ENCODE results near the gene C6orf47.

C6orf47 gene

DNA sequence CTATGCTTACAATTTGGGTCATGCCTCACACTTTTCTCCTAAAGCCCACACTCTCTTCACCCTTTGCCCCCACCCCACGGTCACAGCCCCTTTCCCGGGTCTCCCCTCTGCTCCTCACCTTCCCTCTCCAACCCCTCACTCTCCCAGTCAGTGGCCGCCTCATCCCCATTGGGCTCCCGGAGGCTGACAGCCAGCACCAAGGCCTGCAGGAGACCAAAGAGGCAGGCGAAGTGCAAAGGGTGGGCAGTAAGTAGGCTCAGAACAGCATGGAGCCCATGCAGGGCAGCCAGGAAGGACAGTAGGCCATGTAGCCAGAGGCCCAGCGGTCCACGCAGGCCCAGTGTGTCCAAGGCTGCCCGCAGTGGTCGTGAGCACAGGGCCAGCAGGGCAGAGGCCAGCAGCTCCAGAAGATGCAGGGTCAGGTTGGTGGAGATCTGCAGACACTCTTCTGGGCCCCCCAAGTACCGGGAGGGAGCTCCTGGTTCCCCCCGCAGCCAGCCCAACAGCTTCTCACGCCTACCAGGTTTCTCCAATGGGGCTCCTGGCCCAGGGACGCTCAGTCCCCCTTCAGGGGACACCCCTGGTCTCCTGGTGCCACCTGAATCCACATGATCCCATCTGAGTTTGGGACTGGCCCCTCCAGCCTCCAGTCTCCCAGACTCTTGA lies 1.5 kb downstream of the C6orf47 start:
- no peak for DNase-seq

DNA sequence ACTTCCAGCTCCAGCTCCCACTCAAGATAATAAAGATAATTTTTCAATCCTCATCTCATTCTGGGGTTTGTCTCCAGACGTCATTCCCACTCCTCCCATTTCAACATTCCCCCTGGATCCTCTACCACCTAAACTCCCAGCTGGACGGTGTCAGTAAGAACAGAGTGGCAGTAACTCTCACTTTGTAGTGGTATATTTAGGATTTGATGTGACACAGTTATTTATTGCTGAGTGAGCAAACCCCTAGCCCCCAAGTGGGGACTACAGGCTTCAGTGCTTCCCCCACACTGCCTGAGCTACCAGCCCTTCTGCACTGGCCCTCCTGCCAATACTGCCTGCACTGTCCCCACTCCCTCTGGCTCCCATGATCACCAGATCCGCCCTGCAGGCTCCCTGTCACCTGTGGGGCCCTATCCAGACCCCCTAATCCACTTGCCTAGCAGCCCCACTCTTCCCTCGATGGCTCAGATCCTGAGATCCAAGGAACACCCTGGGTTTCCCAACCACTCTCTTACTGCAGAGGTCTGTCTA lies 2.4 kb downstream of the C6orf47 start:
- DNase-seq, result no peak

DNA sequence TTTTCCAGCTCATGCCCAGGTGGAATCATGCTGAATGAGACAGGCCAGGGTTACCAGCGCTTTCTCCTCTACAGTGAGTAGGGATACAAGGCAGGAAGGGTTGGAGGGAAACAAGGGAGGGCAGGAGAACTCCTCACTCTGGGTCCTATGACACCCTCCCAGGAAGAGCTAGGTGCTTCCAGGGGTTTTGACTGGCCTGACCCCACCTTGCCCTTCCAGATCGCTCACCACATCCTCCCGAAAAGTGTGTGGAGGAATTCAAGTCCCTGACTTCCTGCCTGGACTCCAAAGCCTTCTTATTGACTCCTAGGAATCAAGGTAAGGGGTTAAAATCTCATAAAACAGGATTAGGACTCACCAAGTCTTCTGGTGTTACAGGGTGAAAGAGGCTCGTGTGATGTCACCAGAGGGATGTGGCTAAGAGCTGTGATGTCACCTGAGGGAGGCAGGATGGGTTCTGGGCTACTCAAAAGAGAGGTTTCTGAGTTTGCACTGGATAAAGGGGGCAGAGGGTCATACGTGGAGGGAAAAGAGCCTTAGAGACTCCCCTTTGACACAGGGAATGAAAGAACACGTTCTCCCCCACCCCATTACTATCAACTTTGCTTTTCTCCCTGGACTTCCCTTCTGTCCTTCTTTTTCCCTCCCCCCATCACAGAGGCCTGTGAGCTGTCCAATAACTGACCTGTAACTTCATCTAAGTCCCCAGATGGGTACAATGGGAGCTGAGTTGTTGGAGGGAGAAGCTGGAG lies 3.0 kb downstream of the C6orf47 start:
- no peak for DNase-seq

DNA sequence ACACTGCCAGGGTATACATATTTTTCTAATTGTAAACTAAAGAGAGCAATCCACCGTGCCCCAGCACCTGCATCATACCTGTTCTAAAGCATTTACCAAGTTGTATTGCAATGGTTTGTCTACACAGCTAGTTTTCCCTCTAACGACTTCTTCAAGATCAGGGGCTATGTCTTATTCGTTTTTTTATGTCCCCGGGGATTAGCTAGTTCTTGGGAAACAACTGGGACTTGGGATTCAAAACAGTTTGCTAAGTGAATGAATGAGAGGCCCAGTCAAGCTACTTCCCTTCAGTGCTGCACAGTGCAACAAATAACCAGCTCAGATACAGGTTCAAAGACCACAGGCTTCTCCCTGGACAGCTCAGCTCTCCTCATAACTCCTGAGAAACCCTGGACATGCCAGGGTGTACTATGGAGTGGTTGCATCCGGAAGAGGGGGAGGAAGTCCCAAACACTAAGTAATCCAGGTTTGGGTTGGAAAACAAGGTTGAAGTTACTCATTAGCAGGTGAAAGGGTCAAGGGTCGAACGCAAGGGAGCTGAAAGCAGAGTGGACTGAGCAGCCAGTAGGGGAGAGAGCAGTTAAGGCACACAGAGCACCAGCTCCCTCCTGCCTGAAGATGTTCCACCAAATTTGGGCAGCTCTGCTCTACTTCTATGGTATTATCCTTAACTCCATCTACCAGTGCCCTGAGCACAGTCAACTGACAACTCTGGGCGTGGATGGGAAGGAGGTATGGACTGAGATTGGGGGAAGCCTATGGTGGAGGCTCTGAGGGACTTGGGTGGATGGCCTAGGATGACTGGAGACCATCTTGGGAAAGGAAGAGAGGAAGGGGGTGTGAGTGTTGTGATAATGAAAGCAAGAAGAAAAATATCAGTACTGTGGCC lies 5.0 kb downstream of the C6orf47 start, which contains the start of gene APOM:
TSS of gene APOM (plus strand) at position 546 of the 889 bp plus-strand sequence. CDS start at position 619, 73 bp downstream.
- no peak for DNase-seq

DNA sequence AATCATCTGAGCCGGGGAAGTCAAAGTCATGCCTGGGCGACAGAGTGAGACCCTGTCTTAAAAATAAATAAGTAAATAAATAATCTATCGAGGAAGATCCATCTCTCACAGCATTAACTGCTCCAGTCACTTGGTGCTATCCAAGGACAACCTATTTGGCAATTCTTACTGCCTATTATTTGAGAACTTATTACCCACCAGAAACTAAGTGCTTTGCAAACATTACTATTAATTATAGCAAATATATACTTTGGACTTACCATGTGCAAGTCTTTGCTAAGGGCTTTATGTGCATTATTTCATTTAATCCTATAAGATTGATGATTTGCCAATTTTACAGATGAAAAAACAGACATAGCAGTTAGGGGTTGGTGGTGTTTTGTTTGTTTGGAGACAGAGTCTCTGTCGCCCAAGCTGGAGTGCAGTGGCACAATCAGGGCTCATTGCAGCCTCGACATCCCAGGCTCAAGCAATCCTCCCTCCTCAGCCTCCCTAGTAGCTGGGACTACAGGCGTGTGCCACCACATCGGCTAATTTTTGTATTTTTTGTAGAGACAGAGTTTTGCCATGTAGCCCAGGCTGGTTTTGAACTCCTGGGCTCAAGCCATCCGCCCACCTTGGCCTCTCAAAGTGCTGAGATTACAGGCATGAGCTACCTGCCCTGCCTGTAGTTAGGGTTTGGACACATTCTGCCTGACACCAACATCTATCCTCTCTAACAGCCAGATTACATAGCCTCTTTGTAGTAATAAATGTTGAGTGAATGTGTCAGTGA lies 5.8 kb downstream of the C6orf47 start:
- DNase-seq, result no peak

DNA sequence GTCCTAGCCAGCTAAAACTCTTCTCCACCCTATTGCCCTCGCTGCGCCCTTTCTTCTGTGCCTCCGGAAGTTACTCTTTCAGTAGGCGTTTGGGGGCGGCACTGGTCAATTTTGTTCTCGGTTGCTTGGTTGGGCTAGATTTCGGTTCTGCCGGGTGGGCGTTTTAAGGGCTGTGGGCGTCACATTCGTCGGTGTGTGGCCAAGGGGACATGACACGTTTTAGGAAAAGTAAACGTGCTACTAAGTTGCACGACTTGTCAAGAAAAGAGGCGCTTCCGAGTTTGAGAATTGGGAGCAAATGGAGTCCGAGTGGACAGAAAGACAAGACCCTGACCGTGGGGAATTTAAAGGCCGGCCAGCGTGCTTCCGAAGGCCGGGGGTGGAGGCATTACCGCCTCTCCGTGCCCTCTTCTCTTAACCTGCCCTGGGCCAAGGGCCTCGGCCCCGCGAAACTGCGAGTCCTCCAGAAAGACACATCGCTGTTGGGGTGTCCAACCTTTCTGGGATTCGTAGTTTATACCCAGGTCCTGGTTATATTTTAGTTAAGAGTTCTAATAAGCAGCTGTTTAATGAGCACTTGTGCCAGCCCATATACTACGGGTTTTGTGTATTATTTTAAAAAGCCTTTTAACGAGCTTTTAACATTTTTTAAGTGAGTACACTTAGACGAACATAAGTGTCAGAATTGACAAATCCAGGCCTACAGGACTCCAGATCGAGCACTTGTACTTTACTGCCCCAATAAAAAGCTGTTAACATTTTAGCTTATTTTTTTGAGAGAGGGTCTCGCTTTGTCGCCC lies 7.5 kb downstream of the C6orf47 start:
- DNase-seq, result peak; percentile 94

DNA sequence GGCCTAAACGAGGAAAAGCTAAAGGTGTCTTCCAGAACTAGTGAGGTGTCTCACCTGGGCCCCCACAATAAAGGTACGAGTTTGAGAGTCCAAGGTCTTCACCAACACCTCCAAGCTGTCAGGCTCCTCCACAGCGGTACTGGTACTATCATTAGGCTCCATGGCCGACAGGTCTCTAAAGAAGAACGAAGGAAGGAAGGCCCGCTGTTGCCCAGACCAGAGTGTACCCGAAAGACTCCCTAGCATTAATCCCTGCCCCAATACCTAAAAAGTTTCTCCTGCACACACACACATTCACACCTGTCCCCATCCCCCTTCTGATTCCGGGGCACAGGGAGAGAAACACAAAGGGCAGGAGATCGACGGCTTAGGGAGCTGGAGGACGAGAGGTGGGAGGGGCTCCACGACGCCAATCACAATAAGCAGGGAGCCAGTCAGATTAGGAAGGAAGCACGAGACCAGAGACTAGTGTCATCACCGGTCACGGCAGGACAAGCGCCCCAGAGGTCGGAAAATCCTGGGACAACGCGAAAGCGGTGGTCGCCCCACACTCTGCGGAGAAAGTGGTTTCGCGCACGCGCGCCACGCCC lies 8.9 kb downstream of the C6orf47 start:
- peak; percentile 58 for DNase-seq

DNA sequence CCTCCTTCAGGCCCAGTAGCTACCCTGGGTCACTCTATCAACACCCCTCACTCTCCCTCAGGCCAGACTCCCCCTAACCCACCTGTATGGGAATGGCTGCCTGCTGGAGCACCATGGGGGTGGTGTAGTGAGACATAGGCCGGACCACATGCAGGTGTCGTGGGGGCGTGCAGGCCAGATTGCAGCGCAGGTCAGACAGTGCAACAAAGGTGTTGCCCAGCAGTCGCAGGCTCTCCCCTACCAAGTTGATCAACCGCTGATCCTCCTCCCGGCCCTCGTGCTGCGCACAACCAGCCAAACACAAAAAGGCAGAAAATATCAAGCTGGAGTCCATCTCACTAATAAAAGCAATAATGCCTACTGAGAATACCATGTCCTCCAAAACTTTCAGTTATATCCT lies 15.3 kb downstream of the C6orf47 start:
- DNase-seq, result no peak

DNA sequence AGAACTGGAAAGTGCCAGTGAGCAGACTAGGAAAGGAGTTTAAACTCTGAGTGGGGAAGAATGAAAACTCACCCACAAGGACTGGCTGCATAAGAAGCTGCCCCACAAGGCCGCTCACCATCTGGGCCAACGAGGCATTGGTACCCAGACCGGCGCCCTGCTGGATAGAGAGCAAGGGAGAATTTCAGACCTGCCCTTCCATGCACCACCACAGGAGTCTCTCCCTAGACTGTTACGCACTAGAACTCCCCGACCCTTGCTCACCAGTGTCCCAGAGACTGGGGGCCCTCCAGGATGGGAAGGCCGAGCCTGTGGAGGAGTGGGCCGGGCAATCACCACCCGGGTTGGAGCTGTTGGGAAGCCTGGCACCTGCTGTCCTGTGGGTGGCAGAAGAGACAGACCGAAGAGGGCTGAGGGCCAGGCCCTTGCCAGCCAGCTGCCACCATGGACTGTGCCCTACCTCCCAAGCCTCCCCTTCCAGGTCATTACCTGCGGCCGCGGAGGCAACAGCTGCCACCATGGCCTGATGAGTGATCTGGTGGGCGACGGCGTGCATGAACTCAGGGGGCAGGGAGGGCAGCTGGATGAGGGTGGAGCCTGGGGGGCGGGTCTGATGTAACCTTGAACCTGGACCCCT lies 16.6 kb downstream of the C6orf47 start:
- DNase-seq, result no peak

DNA sequence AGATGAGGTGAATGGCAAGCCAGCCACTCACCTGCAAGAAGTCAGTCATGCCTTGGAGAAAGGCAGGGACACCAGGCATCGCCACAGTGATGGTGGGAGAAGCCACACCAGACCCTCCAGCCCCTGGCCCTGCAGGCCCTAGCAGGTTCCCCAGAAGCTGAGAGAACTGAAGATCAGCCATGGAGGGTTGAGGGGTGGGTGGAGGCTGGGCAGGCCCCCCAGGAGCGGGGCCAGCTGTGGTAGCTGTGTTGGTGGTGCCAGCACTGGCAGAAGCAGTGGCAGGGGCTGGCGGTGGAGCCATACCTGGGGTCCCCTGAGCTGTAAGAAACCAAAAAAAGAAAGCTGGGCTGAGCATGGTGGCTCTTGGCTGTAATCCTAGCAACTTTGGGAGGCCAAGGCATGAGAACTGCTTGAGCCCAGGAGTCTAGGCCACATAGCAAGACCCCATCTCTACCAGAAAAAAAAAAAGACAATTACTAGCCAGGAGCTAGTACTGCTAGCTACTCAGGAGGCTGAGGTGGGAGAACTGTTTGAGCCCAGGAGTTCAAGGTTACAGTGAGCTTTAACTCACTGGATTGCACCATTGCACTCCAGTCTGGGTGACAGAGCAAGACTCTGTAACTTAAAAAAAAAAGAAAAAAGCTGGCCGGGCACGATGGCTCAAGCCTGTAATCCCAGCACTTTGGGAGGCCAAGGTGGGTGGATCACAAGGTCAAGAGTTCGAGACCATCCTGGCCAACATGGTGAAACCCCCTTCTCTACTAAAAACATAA lies 17.6 kb downstream of the C6orf47 start:
- DNase-seq, result no peak

DNA sequence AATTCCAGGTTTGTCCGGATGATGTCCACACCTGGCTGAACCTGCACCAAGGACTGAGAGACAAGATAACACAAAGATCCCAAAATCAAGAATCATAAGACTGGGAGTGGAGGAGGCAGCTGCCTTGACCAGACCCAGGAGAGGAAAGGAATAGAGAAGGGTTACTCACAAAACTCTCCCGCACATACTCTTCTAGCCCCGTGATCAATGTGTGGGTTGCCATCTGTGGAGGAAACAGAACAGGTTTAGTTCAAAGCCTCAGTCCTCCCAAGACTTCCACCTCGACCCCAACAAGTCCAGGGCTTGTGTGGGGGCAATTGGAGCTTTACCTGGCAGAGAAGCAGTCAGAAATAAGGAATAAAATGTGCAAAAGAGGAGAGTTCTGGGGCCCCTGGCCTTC lies 19.2 kb downstream of the C6orf47 start:
- no peak for DNase-seq

DNA sequence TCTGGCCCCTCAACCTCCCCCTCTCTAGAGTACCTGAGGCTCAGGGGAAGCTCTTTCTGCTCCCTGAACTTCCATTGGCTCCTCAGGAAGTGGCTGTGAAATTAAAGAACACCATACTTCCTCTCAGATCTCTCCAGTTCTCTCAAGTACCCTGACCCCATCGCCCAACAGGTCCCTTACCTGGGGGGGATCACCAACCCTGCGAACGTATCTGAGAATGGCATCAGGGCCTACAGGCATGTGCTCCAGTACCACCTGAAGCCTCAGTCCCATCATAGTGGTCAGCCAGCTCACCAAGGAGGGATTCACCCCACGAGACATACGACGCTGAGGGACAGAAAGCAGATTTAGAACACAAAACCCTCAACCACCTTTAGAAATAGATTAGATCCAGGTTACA lies 20.0 kb downstream of the C6orf47 start:
- DNase-seq, result no peak

DNA sequence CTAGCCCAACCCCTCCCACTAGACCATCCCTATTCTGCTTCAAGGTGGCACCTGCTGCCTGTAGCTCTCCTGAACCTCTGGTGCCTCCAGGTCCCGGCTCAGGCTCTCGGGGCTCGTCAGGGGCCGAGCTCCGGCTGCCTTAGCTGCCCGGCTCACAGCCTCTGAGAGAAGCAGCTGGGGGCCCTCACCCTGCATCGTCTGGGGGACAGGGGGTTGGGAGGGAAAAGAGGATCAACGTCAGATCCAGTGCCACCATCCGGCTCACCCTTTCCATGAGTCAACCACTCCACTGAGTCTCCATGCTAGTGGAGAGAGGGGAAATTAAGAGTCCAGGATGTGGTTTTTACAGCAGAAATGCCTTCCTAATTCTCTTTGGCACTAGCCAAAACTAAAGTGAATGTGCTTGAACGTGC lies 21.1 kb downstream of the C6orf47 start:
- DNase-seq, result no peak

DNA sequence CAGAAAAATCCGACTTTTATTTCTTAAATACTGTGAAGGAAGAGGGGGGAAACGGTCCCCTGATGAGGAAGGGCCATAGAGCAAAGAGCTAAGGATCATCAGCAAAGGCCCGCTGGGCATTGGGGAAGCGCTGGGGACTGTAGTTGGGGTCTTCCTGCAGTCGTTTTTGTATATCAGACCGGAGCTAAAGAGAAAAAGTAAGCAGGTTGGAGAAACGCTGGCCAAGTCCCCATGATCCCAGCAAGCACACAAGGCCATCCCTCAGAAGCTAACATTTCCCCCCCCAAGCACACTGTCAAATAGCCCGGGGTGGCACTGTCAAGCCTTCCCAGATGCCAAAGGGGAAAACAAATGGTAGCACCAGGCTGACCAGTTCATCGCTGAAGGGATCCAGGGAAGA lies 21.5 kb downstream of the C6orf47 start:
- DNase-seq, result no peak

DNA sequence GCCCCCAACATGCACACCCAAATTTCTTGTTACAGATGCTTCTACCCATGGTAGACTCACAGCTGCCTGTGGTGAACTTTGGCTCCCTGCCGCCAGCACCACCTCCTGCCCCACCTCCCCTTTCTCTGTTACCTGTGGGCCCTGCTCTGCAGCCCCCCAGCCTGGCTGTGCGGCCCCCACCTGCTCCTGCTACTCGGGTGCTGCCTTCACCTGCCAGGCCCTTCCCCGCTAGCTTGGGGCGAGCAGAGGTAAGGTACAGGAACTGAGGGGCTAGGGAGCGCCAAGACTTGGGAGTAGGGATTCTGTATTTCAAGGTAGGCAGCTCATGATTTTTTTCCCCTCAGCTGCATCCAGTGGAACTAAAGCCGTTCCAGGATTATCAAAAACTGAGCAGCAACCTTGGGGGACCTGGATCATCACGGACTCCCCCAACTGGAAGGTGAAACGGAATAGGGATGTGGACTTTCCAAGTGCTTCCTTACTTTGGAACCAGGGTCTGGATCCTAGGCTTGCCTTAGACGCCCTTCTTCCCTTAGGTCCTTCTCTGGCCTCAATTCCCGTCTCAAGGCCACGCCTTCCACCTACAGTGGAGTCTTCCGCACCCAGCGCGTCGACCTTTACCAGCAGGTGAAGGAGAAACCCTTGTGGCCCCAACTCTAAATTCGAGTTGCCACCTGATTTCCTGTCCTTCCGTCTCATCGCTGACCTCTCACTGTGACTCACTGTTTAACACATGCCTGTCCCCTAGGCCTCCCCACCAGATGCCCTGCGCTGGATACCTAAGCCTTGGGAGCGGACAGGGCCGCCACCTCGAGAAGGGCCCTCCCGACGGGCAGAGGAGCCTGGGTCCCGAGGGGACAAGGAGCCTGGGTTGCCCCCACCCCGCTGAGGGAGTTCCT lies 23.6 kb downstream of the C6orf47 start:
- no peak for DNase-seq

DNA sequence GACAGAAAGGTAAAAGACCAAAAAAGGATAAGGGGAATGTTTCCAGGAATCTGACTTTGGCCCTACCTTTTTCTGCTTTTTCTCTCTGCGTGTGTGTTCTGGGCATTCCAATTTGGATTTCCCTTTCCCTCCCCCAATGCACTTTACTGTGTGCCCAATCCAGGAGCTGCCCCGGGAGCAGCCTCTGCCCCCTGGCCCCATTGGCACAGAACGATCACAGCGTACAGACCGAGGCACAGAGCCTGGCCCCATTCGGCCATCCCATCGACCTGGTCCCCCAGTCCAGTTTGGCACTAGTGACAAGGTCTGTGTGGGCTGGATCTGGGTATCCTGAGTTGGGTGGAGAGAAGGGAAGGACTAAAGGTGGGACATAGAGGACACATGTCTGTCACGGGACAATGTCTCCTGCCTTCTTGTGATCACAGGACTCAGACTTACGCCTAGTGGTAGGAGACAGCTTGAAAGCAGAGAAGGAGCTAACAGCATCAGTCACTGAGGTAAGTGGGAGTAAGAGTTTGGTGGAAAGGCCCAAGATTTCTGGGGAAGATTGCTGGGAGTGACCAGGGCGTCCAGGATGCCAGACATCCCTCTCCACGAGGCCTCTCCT lies 25.5 kb downstream of the C6orf47 start:
- DNase-seq, result no peak

DNA sequence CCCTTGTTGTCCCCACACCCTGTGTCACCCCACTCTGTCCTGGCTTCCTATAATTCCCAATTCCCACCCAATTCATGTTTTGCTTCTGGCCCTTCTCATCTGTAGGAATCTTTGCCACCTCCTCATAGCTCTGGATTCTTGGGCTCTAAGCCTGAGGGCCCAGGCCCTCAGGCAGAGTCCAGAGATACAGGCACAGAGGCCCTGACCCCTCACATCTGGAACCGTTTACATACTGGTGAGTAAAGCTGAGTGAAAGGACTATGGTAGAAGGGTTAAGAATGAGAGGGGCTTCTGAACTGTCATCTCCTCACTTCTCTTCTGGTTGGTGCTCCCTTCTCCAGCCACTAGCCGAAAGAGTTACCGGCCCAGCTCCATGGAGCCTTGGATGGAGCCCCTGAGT lies 26.4 kb downstream of the C6orf47 start:
- DNase-seq, result no peak

DNA sequence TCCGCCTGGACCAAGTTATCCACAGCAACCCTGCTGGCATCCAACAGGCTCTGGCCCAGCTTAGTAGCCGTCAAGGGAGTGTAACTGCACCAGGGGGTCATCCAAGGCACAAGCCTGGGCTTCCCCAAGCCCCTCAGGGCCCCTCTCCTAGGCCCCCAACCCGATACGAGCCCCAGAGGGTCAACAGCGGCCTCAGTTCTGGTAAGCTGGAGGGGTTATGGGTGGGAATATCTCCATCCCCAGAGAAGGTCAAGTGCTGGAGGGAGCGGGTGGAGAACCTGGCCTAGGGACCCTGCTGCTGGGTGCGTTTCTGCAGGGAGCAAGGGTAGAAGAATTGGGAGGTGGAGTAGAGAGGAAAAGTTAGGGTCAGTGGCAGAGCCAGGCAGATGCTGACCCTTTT lies 27.1 kb downstream of the C6orf47 start:
- no peak for DNase-seq
